Thyroid gland (tissue), 4 donors: ENCODE results near the gene MSANTD2.

Experiments
- CTCF ChIP-seq, 6 experiments: fragments of 200-600 bp in 3 of 6; fragments of 450-650 bp in 3 of 6; sonication (generic) in 3 of 6; IDR thresholded peaks; one replicate each; pipeline ENCODE4 v1.5.1; 2016 to 2019; ENCODE audit warnings: antibody characterized with exemption in 6 of 6, mild to moderate bottlenecking in 2 of 6, inconsistent platforms in 1 of 6, moderate library complexity in 1 of 6
- POLR2A ChIP-seq, 2 donors: fragments of 450-650 bp; IDR thresholded peaks; one replicate each; pipeline ENCODE4 v1.6.1; 2017; ENCODE audit warnings: antibody characterized with exemption in 2 of 2, mild to moderate bottlenecking in 2 of 2, moderate library complexity in 1 of 2

DNA sequence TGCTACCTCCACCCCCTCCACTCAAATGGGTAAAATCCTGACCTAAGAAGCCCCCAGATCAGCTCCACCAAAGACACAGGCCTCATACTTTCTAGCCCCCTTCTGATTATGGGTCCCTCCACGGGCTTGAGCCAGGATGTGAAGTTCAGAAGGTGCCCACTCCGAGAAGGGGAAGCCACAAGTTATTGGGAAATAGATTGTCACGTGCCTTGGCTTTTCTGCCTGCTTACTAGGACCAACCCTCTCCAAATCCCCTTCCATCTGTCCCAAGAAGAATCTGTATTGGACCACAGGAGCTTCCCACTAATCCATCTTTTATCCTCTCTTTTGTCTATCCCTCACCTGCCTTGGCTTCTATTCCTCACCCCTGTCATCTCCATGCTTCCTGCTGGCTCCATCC, 63.5 kb downstream of the MSANTD2 start:
- TF ChIP-seq CTCF (IDR thresholded peaks at IDR 0.05) (no peak), POLR2A (IDR thresholded peaks at IDR 0.05) (no peak)
